Effector memory CD4-positive, alpha-beta T cell (primary cell): ENCODE results near the gene ACADVL.

Source experiments
- DNase-seq, 3 donors: peaks; one replicate each; pipeline ENCODE4 v3.0.0-alpha.2; 2020
- H3K27ac ChIP-seq: 2 replicates; pipeline ENCODE4 v1.7.0; 2013; ENCODE audit warnings: mild to moderate bottlenecking, low read length, moderate library complexity; ENCODE audit not compliant: insufficient read depth, poor library complexity, severe bottlenecking
- H3K27me3 ChIP-seq: replicated peaks from 2 replicates; pipeline ENCODE4 v1.7.0; 2013; ENCODE audit warnings: mild to moderate bottlenecking, low read length; ENCODE audit not compliant: insufficient read depth, control insufficient read depth, poor library complexity, severe bottlenecking
- H3K36me3 ChIP-seq: 2 replicates; pipeline ENCODE4 v1.7.0; 2013; ENCODE audit warnings: mild to moderate bottlenecking, low read length, moderate library complexity; ENCODE audit not compliant: control insufficient read depth, insufficient read depth
- H3K4me1 ChIP-seq: 2 replicates; pipeline ENCODE4 v1.7.0; 2013; ENCODE audit warnings: low read length, mild to moderate bottlenecking; ENCODE audit not compliant: control insufficient read depth, insufficient read depth, poor library complexity, severe bottlenecking
- H3K4me3 ChIP-seq: 2 replicates; pipeline ENCODE4 v1.7.0; 2013; ENCODE audit warnings: low read length, low read depth, mild to moderate bottlenecking; ENCODE audit not compliant: insufficient read depth, poor library complexity, severe bottlenecking
- H3K9me3 ChIP-seq: 2 replicates; pipeline ENCODE4 v1.7.0; 2013; ENCODE audit warnings: mild to moderate bottlenecking, low read length, moderate library complexity; ENCODE audit not compliant: control insufficient read depth

Gene ACADVL

GRCh38 chr17:7217113-7217987 lies 2.4 kb upstream of the ACADVL start:
- no peaks in the 10 kb centered on the region for H3K27me3 ChIP-seq
- H3K4me3 ChIP-seq, result no peak overlapping the region
- H3K27ac ChIP-seq, result peak overlapping the region; percentile 55
- peaks cover 37% of the 10 kb centered on the region for H3K4me1 ChIP-seq
- no peak for DNase-seq
- peaks cover 5% of the 10 kb centered on the region for H3K36me3 ChIP-seq
- no peaks in the 10 kb centered on the region for H3K9me3 ChIP-seq

DNA sequence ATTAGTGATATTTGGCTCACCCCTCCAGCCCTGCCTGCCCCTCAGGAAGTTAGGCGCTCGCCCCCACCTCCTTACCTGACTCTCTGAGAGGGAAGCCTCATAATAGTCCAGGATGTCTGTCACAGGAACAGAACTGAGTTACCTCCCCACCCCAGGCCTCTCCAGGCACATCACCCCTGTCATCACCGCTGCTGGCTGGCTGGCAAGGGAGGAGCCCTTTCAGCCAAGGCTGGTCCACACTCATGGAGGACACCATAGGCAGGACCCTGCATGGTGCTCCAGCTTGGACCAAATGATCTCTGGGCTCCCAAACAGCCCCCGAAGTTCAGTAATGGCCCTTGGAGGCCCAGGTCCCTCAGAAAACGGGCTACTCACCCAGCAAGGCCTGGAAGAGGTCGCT lies 1.6 kb upstream of the ACADVL start:
- no peaks in the 10 kb centered on the region for H3K9me3 ChIP-seq
- peak overlapping the region; percentile 55 for H3K27ac ChIP-seq
- DNase-seq, result no peak
- H3K4me1 ChIP-seq, result peaks cover 37% of the 10 kb centered on the region
- peaks cover 11% of the 10 kb centered on the region for H3K36me3 ChIP-seq
- no peaks in the 10 kb centered on the region for H3K27me3 ChIP-seq
- no peak overlapping the region for H3K4me3 ChIP-seq

- Histone ChIP-seq H3K9me3 (no peaks in the 10 kb centered on the region), H3K36me3 (peaks cover 17% of the 10 kb centered on the region), H3K27ac (no peak overlapping the region), H3K27me3 (no peaks in the 10 kb centered on the region), H3K4me3 (no peak overlapping the region), H3K4me1 (peaks cover 37% of the 10 kb centered on the region)
- DNase-seq, result no peak
Measured at GRCh38 chr17:7218758-7219157, 980 bp upstream of the ACADVL start.

GRCh38 chr17:7219229-7219811 lies 418 bp upstream of the ACADVL start:
- no peak for DNase-seq
- H3K27me3 ChIP-seq, result no peaks in the 10 kb centered on the region
- H3K27ac ChIP-seq, result peak overlapping the region; percentile 83
- H3K9me3 ChIP-seq, result no peaks in the 10 kb centered on the region
- peaks cover 22% of the 10 kb centered on the region for H3K36me3 ChIP-seq
- peaks cover 37% of the 10 kb centered on the region for H3K4me1 ChIP-seq
- H3K4me3 ChIP-seq, result peak overlapping the region; percentile 91

GRCh38 chr17:7220593-7221277 lies 997 bp downstream of the ACADVL start:
- Histone ChIP-seq H3K27me3 (no peaks in the 10 kb centered on the region), H3K4me1 (peaks cover 28% of the 10 kb centered on the region), H3K27ac (peak overlapping the region; percentile 83), H3K9me3 (no peaks in the 10 kb centered on the region), H3K4me3 (peak overlapping the region; percentile 91), H3K36me3 (peaks cover 35% of the 10 kb centered on the region)
- DNase-seq, result peak; percentile 21 to 38 (median 25)

DNA sequence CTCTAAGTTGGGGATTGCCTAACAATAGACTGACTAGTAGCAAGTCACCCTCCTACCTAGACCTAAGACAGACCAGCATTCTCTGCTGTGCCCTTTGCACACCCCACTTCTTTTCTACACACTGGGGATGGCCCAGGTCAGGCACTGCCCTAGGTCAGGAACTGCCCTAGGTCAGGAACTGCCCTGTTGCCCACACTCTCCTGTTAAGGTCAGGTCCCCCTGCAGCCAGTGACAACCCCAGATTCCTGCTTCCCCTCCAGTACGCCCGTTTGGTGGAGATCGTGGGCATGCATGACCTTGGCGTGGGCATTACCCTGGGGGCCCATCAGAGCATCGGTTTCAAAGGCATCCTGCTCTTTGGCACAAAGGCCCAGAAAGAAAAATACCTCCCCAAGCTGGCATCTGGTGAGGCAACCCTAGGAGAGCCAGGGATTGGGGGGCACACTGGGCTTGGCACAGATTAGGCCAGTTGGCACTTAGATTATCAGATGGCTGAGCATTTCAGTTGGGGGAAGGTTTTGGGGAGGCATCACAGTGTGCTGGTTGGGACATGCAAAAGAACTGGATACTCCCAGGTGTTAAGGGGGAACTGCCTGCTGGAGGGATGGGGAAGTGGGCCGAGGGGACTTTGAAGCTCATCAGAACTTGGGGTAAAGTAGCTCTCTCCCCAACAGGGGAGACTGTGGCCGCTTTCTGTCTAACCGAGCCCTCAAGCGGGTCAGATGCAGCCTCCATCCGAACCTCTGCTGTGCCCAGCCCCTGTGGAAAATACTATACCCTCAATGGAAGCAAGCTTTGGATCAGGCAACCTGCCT lies 1.7 kb downstream of the ACADVL start:
- Histone ChIP-seq H3K4me3 (no peak overlapping the region), H3K36me3 (peaks cover 40% of the 10 kb centered on the region), H3K4me1 (peaks cover 28% of the 10 kb centered on the region), H3K27me3 (no peaks in the 10 kb centered on the region), H3K9me3 (no peaks in the 10 kb centered on the region), H3K27ac (peak overlapping the region; percentile 83)
- DNase-seq, result no peak

GRCh38 chr17:7222093-7222971 lies 2.6 kb downstream of the ACADVL start:
- H3K9me3 ChIP-seq, result no peaks in the 10 kb centered on the region
- no peak overlapping the region for H3K4me3 ChIP-seq
- no peak for DNase-seq
- no peak overlapping the region for H3K27ac ChIP-seq
- H3K36me3 ChIP-seq, result peaks cover 47% of the 10 kb centered on the region
- no peaks in the 10 kb centered on the region for H3K27me3 ChIP-seq
- H3K4me1 ChIP-seq, result peaks cover 23% of the 10 kb centered on the region

DNA sequence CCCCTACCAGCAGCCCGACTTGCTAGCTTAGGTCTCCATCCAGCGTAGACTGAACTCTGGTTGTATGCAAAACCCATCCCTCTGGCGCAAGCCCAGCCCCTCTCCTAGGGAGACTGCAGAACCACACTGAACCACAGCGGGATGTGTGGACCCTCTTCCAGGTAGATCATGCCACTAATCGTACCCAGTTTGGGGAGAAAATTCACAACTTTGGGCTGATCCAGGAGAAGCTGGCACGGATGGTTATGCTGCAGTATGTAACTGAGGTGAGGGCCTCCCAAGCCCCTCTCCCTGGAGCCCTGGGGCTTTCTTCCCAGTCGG lies 3.2 kb downstream of the ACADVL start:
- peaks cover 17% of the 10 kb centered on the region for H3K4me1 ChIP-seq
- no peaks in the 10 kb centered on the region for H3K27me3 ChIP-seq
- H3K4me3 ChIP-seq, result no peak overlapping the region
- H3K36me3 ChIP-seq, result peaks cover 49% of the 10 kb centered on the region
- H3K9me3 ChIP-seq, result no peaks in the 10 kb centered on the region
- no peak overlapping the region for H3K27ac ChIP-seq
- no peak for DNase-seq

DNA sequence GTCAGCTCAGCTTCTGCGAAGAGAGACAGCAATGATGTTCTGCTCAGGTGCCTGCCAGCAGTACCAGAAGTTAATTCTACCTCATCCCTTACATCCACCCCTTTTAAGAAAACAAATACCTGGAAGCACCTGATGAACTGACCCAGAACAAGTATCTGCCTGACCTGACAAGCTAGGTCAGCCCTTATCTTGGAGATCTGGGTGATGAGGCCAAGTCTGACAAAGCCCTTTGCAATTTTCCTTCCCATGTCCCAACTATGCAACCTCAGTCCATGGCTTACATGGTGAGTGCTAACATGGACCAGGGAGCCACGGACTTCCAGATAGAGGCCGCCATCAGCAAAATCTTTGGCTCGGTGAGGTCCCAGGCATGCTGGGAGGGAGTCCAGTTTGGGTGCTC lies 3.6 kb downstream of the ACADVL start:
- no peak for DNase-seq
- Histone ChIP-seq H3K27me3 (no peaks in the 10 kb centered on the region), H3K4me1 (peaks cover 17% of the 10 kb centered on the region), H3K27ac (no peak overlapping the region), H3K9me3 (no peaks in the 10 kb centered on the region), H3K4me3 (no peak overlapping the region), H3K36me3 (peaks cover 52% of the 10 kb centered on the region)
